Transverse colon (tissue), 4 donors: ENCODE results near the gene SPTLC3. TPM values are rescaled to one million over a fixed set of nuclear protein-coding genes. Genes with fewer than 3 reads are reported as not detected.

Source experiments
- DNase-seq: peaks from one replicate; pipeline ENCODE4 v3.0.0-alpha.2; 2019
- H3K27ac ChIP-seq, 4 donors: fragments of 200-600 bp; sonication (generic); 2 replicates each; pipeline ENCODE4 v1.5.1; 2016 to 2018; ENCODE audit warnings: inconsistent platforms in 4 of 4
- H3K27me3 ChIP-seq: fragments of 200-600 bp; sonication (generic); 2 replicates; pipeline ENCODE4 v1.5.1; 2017; ENCODE audit warnings: inconsistent platforms
- H3K36me3 ChIP-seq, 4 donors: fragments of 200-600 bp; sonication (generic); 2 replicates each; pipeline ENCODE4 v1.5.1; 2017 to 2019; ENCODE audit warnings: inconsistent platforms in 4 of 4
- H3K4me1 ChIP-seq, 4 donors: fragments of 200-600 bp; sonication (generic); 2 replicates each; pipeline ENCODE4 v1.5.1; 2017 to 2020; ENCODE audit warnings: inconsistent platforms in 4 of 4
- H3K4me3 ChIP-seq, 4 donors: fragments of 200-600 bp; sonication (generic); 1 replicate in 1 of 4; 2 replicates in 3 of 4; pipeline versions ENCODE4 v1.5.1 to v1.6.1; 2017 to 2019; ENCODE audit warnings: inconsistent platforms in 4 of 4
- H3K9me3 ChIP-seq, 2 donors: fragments of 200-600 bp; sonication (generic); 2 replicates each; pipeline ENCODE4 v1.5.1; 2017 to 2019; ENCODE audit warnings: inconsistent platforms in 2 of 2
- EP300 ChIP-seq: sonication (generic); formaldehyde crosslinking; IDR thresholded peaks from one replicate; pipeline ENCODE4 v1.6.1; 2017; ENCODE audit warnings: antibody characterized with exemption, low read depth
- POLR2A ChIP-seq: fragments of 450-650 bp; IDR thresholded peaks from one replicate; pipeline ENCODE4 v1.6.1; 2016; ENCODE audit warnings: antibody characterized with exemption, mild to moderate bottlenecking, moderate library complexity
- POLR2AphosphoS5 ChIP-seq, 3 donors: sonication (generic); formaldehyde crosslinking; IDR thresholded peaks; one replicate each; pipeline ENCODE4 v1.6.1; 2016; ENCODE audit warnings: antibody characterized with exemption in 3 of 3
- WGBS, 2 donors: methylation state at CpG; one replicate each; pipeline ENCODE4 v1.1.5; 2018; ENCODE audit warnings: low coverage in 1 of 2; 5-methylcytosine and 5-hydroxymethylcytosine counted together
- in situ Hi-C, 4 donors: fragments of 200-750 bp; cut with MboI; loops; one replicate each; pipeline versions ENCODE4 v1.15.0 to v1.15.1; 2017; ENCODE audit warnings: low sequenced_read_pairs in 3 of 4, low pct_ligation_motif_present in 1 of 4, low pct_unique_long_range_greater_than_20kb in 1 of 4
- intact Hi-C: fragments of 100-400 bp; cut with DNase I; formaldehyde crosslinking; loops from one replicate; pipeline ENCODE4 v1.15.1; 2023; ENCODE audit warnings: low total_unique reads
- total RNA-seq, 4 donors: library from RNA; depleted of rRNA; stranded (reverse); fragments of >200 nt; gene quantifications; one replicate each; pipeline ENCODE4 v1.1.0, GENCODE V29; 2016
- TF ChIP-seq, protein P1 (sequence below), 5 experiments: fragments of 200-600 bp in 3 of 5; fragments of 450-650 bp in 2 of 5; sonication (generic) in 3 of 5; IDR thresholded peaks; 1 replicate in 2 of 5; 2 replicates in 3 of 5; pipeline ENCODE4 v1.5.1; 2016 to 2017; ENCODE audit warnings: antibody characterized with exemption in 5 of 5, inconsistent platforms in 3 of 5, mild to moderate bottlenecking in 2 of 5, moderate library complexity in 1 of 5

The SPTLC3 gene
- 10 to 100 TPM in 1 of 4 donors, 1 to 10 TPM in 3; 2.6 to 11.6 (median 8.8) TPM for total RNA-seq

- Histone ChIP-seq H3K4me3 (peak within 1 kb of the TSS; percentile 4 to 51 (median 29)), H3K36me3 (no peaks in the 10 kb centered on the region), H3K27me3 (no peaks in the 10 kb centered on the region), H3K4me1 (peaks cover 0 to 19% (median 10%) of the 10 kb centered on the region in 4 donors), H3K27ac (peak within 1 kb of the TSS; percentile 69 to 82 (median 76)), H3K9me3 (no peaks in the 10 kb centered on the region)
- WGBS, 2 donors, result 3 to 4% methylated on average over 4 to 9 of the region's 9 CpGs
- intact Hi-C loops (no loop called here), in situ Hi-C loops (no loop called here)
- TF ChIP-seq POLR2AphosphoS5 (IDR thresholded peaks at IDR 0.05) (peak; percentile 55 to 64 (median 57)), EP300 (no peak), POLR2A (peak; percentile 40)
- TF ChIP-seq, protein P1, sequence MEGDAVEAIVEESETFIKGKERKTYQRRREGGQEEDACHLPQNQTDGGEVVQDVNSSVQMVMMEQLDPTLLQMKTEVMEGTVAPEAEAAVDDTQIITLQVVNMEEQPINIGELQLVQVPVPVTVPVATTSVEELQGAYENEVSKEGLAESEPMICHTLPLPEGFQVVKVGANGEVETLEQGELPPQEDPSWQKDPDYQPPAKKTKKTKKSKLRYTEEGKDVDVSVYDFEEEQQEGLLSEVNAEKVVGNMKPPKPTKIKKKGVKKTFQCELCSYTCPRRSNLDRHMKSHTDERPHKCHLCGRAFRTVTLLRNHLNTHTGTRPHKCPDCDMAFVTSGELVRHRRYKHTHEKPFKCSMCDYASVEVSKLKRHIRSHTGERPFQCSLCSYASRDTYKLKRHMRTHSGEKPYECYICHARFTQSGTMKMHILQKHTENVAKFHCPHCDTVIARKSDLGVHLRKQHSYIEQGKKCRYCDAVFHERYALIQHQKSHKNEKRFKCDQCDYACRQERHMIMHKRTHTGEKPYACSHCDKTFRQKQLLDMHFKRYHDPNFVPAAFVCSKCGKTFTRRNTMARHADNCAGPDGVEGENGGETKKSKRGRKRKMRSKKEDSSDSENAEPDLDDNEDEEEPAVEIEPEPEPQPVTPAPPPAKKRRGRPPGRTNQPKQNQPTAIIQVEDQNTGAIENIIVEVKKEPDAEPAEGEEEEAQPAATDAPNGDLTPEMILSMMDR (IDR thresholded peaks at IDR 0.05), result no peak
- peak; percentile 62 for DNase-seq
Observed at GRCh38 chr20:13008761-13009681, at the start of gene SPTLC3. Gene SPTLC3, plus strand, starts transcription at chr20:13008972. Its CDS starts 296 bp downstream, at chr20:13009268.

DNA sequence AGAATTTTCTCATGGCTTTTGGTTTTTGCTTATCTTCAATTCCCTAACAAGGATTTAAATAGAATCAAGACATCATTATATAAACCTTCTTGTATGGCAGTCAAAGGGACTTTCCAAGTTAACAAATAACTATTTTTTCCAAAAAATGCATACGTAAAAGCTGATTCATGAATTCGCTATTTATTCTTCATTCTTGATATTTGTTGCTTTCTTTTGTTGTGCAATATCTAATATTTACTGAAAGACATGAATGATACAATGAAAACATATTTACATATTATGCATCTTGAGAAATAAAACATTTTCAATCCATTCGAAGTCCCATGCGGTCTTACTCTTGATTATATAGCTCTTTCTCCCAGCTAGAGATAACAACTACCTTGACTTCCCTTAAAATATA lies 47.0 kb upstream of the SPTLC3 start:
- TF ChIP-seq POLR2A, result no peak
- TF ChIP-seq, protein P1 (IDR thresholded peaks at IDR 0.05), result no peak
- TF ChIP-seq POLR2AphosphoS5 (IDR thresholded peaks at IDR 0.05), result no peak
- TF ChIP-seq EP300, result no peak
- Histone ChIP-seq H3K36me3 (no peaks in the 10 kb centered on the region), H3K9me3 (no peaks in the 10 kb centered on the region), H3K27ac (no peak overlapping the region), H3K4me1 (peaks cover 0 to 19% (median 11%) of the 10 kb centered on the region in 4 donors), H3K27me3 (no peaks in the 10 kb centered on the region), H3K4me3 (no peak overlapping the region)
- no peak for DNase-seq
- in situ Hi-C loops (no loop called here), intact Hi-C loops (no loop called here)
- WGBS, 2 donors, result 92 to 96% methylated on average over 4 of the region's 4 CpGs

- Histone ChIP-seq H3K36me3 (no peaks in the 10 kb centered on the region), H3K4me3 (no peak overlapping the region), H3K4me1 (peaks cover 0 to 19% (median 11%) of the 10 kb centered on the region in 4 donors), H3K27me3 (no peaks in the 10 kb centered on the region), H3K9me3 (no peaks in the 10 kb centered on the region), H3K27ac (peak overlapping the region in 3 of 4 donors; percentile 42 to 58 (median 51))
- intact Hi-C loops, result no loop called here
- in situ Hi-C loops, result no loop called here
- WGBS, 2 donors, result 8 to 26% methylated on average over 2 of the region's 2 CpGs
- DNase-seq, result no peak
- TF ChIP-seq POLR2AphosphoS5 (IDR thresholded peaks at IDR 0.05), result no peak
Observed at GRCh38 chr20:12962895-12963294, 45.9 kb upstream of the SPTLC3 start.

GRCh38 chr20:12963416-12963815 lies 45.4 kb upstream of the SPTLC3 start:
- Histone ChIP-seq H3K4me1 (peaks cover 0 to 19% (median 11%) of the 10 kb centered on the region in 4 donors), H3K27me3 (no peaks in the 10 kb centered on the region), H3K27ac (peak overlapping the region in 3 of 4 donors; percentile 42 to 58 (median 51)), H3K9me3 (no peaks in the 10 kb centered on the region), H3K36me3 (no peaks in the 10 kb centered on the region), H3K4me3 (no peak overlapping the region)
- no peak for DNase-seq
- in situ Hi-C loops (no loop called here), intact Hi-C loops (no loop called here)
- TF ChIP-seq EP300, result no peak
- no peak for TF ChIP-seq POLR2AphosphoS5 (IDR thresholded peaks at IDR 0.05)
- TF ChIP-seq POLR2A, result no peak
- TF ChIP-seq, protein P1 (IDR thresholded peaks at IDR 0.05), result no peak
- WGBS, 2 donors, result 27 to 33% methylated on average over 3 of the region's 3 CpGs
